ENCODE results near the gene XYLB.
"Not testable (repeated sequence)": the region's sequence is repeated elsewhere in the genome, so short reads cannot be mapped to it uniquely, and the experiment has no call there.

XYLB gene

DNA sequence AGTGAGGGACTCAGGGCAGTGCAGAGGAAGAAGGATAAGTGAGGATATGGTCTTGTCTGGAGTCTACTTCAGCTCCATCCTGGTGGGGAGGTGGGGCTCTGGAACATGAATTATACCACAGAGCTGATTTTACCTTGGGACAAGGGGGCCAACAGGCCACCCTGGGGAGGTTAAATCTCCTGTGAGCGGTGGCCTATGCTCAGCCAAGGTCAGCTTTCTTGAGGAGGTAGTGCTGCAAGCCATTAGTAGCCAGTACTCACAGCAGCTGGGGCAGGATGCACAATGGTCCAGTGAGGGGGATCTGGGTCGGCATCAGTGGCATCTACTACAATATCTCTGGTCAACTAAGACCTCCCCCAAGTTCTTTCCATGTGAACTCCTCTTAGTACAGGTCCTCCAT is 49.7 kb downstream of the XYLB start:
- DNase-seq (ENCODE audit: low read depth), result no peak

DNA sequence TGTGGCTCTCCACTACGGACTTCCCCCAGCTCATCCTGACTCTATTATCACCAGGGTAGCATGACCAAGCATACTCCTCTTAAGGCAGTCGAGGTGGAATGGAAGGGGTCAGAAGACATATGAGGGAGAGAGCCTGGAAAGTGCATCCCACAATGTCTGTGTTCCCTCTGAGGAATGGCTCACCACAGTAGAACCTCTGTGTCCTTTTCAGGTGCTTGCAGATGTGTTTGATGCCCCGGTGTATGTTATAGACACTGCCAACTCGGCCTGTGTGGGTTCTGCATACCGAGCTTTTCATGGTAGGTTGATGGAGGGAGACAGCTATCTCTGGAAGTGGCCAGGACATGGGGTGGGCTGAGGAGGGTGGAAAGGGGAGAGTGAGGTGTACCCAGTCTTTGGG is 50.3 kb downstream of the XYLB start:
- DNase-seq (ENCODE audit: low read depth), result no peak

DNA sequence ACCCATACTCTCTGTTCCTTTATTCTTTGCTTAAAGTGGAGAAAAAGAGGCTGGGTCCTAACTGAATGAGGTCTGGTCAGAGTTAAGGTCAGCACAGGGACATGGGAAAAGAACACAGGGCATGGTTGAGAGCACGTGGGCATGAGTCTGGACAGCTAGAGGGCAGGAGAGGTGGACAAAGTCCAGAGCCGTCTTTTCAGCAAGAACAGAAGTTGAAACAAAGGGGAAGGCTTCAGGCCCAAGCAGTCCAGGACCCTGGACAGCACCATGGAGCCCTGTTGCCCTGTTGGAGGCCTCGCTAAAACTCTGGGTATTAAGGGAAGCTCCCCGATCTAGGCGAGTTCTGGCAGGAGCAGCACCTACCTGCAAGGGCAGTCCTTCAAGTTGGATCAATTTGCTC is 50.7 kb downstream of the XYLB start:
- no peak for DNase-seq (ENCODE audit: low read depth)

DNA sequence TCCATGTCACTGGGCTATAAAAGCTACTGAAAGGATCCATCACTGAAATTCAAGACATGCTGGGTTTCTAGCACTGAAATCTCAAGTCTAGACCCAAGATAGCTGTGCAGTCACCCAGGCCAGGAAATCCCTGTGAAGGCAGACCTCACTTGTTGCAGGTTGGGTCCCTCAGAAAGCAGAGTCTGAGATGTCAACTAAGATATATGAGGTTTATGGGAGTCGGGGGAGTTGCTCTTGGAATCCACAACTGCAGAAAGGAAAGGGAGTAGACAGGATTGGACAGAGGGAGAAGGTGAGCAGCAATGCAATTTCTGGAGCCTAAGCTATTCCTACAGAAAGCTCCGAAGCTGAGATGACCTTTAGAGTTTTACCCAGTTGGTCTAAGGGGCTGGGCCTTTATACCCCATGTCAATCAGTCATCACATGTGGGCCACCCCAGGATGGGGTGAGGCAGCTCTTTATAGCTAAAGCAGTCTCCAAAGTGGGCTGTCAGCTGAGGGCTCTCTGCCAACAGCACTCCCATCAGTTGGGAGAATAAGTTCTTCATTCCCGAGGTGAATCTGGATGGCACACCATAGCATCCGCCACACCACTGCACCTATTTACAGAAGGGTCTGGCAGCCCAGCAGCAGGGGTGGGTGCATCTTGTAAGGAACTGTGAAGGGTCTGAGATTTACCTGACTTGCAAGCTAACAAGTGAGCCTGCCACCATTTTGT is 54.8 kb downstream of the XYLB start:
- DNase-seq (ENCODE audit: low read depth), result no peak

DNA sequence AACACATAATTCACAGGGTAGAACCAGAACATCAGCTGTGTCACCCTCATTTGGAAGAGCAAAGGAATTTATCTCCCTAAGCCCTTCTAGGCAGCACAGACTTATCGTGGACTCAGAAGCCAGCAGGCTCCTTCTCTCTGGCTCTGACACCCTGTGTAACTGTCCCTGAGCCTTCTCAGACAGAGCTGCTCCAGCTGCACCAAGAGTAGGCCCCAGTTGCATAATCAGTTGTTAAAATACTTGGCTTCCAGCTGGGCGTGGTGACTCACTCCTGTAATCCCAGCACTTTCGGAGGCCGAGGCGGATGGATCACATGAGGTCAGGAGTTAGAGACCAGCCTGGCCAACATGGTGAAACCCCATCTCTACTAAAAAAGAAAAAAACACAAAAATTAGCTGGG is 57.7 kb downstream of the XYLB start:
- DNase-seq (ENCODE audit: low read depth), result no peak

DNA sequence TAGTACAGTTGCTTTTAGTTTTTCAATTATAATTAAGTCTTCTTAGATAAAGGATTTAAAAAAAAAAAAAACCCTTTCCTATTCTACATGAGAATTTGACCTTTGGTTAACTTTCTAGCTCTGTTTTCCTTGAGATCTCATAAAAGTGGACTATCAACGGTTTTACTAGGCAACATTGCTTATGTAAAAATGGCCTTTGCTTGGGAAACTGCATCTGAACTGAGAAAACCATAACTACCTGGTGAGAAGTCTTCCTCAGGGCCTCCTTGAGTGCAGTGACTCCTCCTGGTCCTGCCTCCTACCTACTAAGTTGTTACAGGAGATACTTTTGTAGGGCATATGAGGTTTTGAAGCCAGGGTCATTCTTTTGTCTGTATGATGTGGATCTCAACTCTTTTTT is 65.0 kb downstream of the XYLB start:
- no peak for DNase-seq (ENCODE audit: low read depth)

DNA sequence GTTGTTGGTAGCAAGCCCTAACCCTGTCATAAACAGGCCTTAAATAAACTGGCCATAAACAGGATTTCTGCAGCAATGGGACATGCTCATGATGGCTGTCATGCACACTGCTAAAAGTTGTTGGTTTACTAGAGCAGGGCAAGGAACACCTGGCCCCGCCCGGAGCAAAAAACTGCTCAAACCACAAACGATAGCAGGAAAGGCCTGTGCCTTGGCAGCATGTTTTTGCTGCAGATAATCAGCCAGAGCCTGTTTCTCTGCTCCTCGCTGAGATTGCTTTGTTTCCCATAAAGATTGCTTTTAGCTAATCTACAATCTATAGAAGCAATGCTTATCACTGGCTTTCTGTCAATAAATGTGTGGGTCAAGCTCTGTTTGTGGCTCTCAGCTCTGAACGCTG is 74.2 kb downstream of the XYLB start:
- not testable (repeated sequence) for DNase-seq (ENCODE audit: low read depth)

DNA sequence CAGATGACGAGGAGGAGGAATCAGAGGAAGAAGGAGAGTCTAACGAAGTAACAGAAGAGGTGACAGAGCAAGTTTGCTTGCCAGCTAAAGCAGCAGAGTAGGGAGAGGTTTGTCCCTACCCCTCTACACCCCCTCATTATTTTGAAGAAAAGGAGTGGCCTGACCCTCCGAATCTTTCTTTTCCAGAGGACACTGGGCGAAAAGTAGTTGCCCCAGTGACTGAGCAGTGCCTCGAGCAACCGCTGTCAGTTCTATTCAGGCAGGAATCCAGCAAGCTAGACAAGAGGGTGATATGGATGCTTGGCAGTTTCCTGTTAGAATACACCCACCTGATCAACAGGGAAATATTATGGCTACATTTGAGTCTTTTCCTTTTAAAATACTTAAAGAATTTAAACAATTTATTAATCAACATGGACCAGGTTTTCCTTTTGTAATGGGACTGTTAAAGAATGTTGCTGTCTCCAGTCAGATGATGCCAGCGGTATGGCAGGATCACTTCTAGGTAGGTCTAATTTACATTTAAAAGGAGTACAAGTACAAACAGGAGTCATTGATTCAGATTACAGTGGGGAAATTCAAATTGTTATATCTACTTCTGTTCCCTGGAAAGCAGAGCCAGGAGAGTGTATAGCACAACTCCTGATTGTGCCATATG is 75.2 kb downstream of the XYLB start:
- no peak for DNase-seq (ENCODE audit: low read depth)

DNA sequence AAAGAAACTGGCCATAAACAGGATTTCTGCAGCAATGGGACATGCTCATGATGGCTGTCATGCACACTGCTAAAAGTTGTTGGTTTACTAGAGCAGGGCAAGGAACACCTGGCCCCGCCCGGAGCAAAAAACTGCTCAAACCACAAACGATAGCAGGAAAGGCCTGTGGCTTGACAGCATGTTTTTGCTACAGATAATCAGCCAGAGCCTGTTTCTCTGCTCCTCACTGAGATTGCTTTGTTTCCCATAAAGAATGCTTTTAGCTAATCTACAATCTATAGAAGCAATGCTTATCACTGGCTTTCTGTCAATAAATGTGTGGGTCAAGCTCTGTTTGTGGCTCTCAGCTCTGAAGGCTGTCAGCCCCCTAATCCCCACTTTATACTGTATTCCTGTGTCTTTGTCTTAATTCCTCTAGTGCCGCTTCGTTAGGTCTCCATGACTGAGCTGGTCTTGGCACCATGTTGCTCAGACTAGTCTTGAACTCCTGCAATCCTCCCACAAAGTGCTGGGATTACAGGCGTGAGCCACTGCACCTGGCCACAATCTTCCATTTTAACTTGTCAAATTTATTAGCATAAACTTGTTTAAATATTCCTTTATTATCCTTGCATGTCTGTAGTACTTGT is 80.3 kb downstream of the XYLB start:
- not testable (repeated sequence) for DNase-seq (ENCODE audit: low read depth)

DNA sequence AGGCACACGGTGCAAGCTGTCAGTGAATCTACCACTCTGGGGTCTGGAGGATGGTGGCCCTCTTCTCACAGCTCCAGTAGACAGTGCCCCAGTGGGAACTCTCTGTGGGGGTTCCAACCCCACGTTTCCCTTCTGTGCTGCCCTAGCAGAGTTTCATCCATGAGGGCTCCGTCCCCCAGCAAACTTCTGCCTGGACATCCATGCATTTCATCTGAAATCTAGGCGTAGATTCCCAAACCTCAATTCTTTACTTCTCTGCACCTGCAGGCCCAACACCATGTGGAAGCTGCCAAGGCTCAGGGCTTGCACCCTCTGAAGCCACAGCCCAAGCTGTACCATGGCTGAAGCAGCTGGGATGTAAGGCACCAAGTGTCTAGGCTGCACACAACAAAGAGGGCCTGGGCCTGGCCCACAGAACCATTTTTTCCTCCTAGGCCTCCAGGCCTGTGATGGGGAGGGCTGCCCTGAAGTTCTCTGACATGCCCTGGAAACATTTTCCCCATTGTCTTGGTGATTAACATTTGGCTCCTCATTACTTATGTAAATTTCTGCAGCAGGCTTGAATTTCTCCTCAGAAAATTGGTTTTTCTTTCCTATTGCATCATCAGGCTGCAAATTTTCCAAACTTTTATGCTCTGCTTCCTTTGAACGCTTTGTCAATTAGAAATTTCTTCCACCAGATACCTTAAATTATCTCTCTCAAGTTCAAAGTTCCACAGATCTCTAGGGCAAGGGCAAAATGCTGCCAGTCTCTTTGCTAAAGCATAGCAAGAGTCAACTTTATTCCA is 86.5 kb downstream of the XYLB start:
- not testable (repeated sequence) for DNase-seq (ENCODE audit: low read depth)

DNA sequence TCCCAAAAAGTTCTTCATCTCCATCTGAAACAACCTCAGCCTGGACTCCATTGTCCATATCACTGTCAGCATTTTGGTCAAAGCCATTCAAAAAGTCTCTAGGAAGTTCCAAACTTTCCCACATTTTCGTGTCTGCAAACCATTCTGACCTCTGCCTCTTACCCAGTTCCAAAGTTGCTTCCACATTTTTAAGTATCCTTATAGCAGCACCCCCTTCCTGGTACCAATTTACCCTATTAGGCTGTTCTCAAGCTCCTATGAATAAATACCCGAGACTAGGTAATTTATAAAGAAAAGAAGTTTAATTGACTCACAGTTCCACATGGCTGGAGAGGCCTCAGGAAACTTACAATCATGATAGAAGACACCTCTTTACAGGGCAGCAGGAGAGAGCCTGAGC is 87.1 kb downstream of the XYLB start:
- not testable (repeated sequence) for DNase-seq (ENCODE audit: low read depth)

DNA sequence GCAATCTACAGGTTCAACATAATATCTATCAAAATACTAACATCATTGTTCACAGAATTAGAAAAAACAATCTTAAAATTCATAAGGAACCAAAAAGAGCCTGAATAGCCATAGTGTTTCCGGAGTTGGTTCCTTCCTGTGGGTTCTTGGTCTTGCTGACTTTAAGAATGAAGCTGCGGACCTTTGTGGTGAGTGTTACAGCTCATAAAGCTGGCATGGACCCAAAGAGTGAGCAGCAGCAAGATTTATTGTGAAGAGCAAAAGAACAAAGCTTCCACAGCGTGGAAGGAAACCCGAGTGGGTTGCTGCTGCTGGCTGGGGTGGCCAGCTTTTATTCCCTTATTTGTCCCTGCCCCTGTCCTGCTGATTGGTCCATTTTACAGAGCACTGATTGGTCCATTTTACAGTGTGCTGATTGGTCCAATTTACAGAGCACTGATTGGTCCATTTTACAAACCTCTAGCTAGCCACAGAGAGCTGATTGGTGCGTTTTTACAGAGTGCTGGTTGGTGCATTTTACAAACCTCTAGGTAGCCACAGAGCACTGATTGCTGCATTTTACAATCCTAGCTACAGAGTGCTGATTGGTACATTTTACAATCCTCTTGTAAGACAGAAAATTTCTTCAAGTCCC is 92.0 kb downstream of the XYLB start:
- not testable (repeated sequence) for DNase-seq (ENCODE audit: low read depth)

DNA sequence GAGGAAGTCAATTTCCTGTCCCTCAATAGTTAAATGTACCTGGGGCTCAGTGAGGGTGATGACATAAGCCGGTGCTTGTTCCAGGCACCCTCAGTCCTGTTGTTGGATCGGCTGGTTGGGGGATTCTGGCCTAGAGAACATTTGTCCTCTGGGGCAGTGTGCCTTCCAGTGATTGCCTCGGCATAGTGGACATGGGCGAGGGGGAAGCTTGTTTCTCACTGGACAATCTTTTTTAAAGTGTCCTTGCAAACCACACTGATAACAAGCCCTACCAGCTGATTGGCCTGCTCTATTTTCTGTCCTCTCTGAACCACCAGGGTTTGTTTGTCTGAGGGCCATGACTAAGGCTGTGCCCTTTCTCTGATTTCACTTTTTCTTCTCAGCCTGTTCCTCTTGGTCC is 96.6 kb downstream of the XYLB start:
- not testable (repeated sequence) for DNase-seq (ENCODE audit: low read depth)

DNA sequence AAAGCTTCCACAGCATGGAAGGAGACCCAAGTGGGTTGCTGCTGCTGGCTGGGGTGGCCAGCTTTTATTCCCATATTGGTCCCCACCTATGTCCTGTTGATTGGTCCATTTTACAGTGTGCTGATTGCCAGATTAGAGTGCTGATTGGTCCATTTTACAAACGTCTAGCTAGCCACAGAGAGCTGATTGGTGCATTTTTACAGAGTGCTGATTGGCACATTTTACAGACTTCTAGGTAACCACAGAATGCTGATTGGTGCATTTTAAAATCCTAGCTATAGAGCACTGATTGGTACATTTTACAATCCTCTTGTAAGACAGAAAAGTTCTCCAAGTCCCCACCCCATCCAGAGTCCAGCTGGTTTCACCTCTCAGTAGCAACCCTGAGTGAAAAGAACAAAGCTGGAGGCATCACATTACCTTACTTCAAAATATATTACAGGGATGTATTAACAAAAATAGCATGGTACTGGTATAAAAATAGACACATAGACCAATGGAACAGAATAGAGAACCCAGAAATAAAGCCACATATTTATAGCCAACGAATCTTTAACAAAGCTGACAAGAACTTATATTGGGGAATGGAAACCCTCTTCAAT is 99.6 kb downstream of the XYLB start:
- no peak for DNase-seq (ENCODE audit: low read depth)

DNA sequence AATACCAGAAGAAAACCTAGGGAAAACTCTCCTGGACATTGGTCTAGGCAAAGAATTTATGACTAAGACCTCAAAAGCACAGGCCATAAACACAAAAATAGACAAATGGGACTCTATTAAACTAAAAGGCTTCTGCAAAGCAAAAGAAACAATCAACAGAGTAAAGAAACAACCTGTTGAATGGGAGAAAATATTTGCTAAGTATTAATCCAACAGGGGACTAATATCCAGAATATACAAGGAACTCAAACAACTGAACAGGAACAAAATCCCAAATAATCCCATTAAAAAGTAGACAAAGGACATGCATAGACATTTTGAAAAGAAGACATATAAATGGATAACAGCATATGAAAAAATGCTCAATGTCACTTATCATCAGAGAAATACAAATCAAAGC is 100.2 kb downstream of the XYLB start:
- no peak for DNase-seq (ENCODE audit: low read depth)

DNA sequence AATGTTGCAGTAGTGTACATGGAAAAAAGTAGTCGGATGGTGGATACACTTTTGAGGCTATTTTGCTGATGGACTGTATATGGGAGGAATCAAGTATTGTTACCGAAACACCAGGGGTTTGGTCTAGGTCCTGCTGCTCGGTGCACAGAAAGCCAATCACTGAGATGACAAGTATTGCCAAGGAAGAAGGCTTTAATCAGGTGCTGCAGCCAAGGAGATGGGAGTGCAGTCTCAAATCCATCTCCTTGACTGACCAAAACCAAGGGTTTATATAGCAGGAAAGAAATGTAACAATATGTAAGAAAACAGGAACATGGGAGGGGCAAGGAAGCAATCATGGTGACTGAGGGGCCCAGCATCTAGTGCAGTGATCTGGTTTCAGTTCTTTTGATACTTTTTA is 104.3 kb downstream of the XYLB start:
- no peak for DNase-seq (ENCODE audit: low read depth)

DNA sequence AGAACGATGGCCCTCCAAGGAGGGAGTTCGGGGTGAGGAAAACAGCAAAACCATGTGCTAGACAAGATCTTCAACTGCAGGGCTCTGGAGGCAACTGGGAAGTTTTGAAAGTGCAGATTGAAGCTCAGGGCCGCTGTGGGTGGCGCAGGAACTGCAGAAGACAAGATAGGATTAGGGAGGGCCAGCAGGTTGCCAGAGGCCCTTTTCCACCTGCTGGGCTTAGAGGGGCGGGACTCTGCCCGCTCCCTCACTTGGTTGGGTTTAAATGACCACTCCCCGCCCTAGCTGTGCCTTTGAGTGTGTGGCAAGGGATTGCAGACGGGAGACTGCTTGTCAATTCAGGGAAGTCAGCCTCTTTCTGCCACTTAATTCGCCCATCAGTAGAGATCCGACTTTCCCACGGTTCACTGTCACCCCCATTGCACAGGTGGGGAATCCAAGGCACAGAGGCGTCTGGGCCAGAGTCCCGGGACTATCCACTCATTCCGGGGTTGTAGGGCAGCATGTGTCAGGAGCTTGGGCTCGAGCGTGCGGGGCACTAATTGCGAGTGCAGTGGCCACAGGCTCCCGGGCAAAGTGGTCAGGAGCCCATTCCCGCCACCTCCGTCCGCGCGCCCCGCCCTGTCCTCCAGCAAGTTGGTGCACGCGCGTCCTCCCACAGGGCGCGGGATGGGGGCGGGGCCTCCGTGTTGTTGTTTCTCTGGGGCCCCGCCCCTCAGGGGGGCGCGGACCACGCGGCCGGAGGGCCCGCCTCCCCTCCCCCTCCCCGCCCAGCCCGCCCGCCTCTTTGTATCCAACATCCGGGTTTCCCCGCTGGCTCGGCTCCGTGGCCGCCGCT is 106.7 kb downstream of the XYLB start, which contains the start of gene ACVR2B:
ACVR2B (plus strand) TSS at position 816 of the 838 bp plus-strand sequence. CDS start 433 bp downstream, outside the sequence.
- DNase-seq (ENCODE audit: low read depth), result peak; percentile 62

DNA sequence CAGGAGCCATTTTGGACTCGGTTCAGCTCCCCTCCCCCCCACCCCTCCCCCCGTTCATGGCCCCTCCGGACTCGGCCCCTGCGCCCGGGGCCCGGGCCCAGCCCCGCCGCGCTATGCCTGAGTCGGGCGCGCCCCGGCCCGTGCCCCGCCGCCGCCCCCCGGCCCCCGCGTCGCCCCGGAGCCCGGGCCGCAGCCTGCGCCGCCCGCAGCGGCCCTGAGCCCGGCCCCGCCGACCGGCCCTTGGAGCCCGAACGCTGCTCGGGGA is 107.3 kb downstream of the XYLB start:
- DNase-seq (ENCODE audit: low read depth), result no peak

DNA sequence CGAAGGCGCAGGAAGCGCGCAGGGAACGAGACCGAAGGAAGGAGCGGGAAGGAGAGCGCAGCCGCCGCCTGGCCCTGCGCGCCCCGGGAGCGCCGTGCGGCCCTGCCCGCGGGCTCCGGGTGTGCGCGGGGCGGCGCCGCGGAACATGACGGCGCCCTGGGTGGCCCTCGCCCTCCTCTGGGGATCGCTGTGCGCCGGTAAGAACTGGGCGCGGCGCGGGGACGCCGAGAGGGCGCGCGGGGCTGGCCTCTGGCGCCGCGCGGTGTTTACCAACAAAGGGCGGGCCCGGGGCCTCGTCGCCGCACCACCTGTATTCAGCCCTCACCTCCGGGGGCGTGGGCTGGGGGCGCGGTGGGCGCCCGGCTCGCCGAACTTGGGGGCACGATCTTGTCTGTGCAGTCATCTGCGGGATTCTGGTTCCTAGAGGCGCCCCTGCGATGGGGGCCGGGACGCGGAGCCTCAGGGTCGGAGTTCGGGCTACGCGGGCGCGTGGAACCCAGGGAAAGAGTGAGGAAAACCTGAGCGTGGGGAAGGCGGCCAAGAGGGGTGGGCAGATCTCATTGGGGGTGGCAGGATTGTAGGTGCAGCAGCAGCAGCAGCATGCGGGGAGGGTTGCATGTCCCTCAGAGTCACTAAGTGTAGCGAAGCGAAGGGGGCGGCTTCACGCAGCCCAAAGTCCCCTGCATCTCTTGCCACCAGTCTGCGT is 107.7 kb downstream of the XYLB start:
- DNase-seq (ENCODE audit: low read depth), result no peak

All from stimulated activated CD8-positive, alpha-beta memory T cell treated with anti-CD3 and anti-CD28 coated beads, Interleukin-4, amount 100 ng/mL, for 24 hours (primary cell).